Middle frontal gyrus (tissue), 1 donor: Measurements from ENCODE around the gene PPIE.
"Not testable (repeated sequence)": the region's sequence is repeated elsewhere in the genome, so short reads cannot be mapped to it uniquely, and the experiment has no call there.

Experiments
- DNase-seq: peaks from one replicate; pipeline ENCODE4 v3.0.0-alpha.2; 2015; ENCODE audit warnings: low spot score; ENCODE audit errors: extremely low spot score

PPIE gene

DNA sequence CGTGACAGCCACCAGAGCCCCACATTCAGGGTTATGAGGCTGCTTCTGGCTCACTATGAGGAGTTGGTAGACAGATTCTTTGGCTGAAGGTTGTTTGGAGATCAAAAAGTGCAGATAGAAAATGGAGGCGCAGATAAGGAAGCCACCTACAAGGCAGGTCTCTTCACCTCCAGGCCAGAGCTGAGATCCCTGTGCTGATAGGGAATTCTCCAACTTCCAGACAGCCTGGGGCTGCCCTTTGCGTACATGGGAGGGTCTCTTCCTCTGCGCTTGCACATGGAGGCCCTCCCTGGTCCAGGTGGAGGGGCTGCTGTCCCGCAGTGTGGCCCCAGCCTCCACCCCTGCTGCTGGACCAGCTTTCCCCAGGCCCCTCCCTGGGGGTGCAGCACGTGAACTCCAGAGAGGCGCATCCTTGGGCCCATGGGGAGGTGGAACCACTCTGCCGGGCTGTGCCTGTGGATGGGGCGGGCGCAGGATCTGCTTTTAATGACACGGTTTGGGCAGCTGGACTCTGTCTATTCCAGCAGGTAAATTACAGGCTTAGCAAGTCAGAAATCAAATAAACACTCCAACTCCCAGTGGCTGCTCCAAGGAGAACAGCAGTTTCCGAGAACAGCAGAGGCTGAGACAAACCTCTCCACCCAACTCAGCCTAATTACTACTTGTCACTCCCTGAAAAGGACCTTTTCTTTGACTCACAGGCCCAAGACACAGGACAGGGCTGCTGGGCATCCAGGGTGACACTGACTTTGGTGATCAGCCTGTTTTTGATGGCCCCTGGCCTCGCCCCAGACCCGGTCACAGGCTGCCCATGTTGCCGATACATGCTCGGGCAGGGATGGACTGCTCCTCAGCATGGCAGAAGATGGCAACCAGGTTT, 20.1 kb downstream of the PPIE start:
- DNase-seq: no peak

DNA sequence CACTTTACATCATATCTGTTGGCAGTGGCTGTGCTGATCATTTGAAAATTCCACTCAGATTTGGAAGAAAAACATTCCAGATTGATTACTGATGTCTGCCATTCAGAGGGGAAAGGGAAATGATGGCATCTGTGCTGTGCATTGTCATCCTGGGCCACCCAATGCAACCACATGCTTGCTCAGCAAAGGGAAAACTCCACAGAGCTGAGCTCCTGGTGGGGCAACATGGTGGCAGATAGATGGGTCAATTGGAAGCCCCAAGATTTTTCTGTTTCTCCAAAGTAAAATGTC, 20.7 kb downstream of the PPIE start:
- DNase-seq: no peak

DNA sequence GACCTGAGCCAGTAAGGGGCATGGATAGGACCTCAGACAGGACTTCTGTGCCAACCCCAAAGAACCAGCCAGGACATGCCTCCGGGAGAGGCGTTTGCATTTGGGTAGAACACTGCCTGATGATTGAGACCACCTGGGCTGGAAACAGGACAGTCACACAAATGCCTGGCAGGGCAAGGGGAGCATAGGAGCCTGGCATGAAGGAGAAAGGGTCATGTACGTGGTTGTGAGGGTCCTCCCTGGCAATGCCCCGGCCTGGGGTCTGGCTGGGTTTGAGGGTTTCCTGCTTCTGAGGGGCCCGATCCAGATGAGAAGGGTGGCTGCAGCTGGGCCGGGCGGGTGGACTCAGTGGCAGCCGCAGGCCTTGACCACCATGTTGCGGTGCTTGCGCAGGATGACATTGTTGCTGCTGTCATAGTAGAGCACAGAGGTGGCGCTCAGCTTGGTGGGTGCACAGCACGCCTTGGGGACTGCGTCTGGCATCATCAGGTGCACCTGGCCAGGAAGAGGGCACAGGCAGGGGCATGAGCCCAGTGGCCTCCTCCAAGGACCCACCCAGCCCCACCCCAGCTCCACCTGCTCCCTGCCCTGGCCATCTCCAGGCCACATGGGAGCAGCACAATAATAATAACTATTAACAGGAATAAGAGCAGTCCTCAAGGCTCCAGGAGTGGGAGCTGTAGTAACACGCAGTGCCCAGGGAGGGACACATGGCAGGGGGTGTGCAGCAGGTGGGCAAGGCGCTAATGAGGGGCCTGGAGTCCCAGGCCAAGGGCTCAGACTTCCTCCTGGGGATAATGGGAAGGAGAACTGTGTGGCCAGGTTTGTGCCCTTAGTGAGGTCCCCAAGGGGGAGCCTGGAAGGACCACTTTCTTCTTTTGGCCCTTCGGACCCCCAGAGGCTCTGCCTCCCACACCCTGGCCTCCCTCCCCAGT, 21.7 kb downstream of the PPIE start:
- DNase-seq: no peak

DNA sequence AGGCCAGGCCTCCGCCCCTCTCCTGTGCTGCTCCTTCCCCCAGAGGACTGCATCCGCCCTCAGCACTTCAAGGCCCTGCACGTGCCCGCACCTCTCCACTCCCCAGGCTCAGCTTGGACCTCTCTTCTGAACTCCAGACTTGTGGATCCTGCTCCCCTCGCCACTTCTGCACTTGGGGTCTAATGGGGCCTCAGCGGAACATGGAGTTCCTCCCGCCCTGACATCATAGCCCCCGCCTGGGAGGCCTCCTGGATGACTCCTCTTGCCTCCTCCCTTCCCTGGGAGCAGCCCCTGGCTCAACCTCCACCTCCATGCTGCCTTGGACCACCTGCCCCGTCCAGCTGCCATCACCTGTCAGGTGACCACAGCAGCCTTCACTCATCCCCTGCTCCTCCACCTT, 22.3 kb downstream of the PPIE start:
- DNase-seq: no peak

DNA sequence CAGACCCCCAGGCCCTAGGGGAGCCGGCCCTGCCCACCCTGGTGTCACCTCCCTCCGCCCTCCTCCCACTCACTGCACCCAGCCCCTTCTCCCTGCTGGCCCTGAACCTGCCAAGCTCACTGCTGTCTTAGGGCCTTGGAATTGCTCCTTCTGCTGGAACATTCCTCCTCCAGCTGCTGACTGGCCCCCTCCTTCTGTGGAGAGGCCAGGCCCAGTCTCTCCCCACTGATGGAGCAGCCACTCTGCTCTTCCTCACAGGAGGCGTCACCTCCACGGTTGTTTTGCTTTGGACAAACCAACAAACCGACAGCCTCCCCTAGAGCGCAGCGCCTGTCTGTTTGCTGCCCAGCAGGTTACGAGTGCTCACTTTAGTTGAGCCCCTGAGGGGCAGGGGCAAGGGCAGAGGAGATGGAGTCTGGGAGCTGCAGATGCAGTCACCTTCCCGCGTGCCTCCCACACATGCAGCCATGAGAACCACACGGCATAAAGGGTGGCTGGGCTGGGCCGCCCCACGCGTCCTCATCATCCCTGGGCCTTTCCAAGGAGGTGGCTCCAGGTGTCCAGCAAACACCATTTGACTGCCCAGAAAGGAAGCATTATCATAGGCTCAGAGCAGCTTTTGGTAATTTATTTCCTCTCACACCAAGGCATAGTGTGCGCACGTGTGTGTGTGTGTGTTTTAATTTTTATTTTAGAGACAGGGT, 23.0 kb downstream of the PPIE start:
- DNase-seq: no peak

DNA sequence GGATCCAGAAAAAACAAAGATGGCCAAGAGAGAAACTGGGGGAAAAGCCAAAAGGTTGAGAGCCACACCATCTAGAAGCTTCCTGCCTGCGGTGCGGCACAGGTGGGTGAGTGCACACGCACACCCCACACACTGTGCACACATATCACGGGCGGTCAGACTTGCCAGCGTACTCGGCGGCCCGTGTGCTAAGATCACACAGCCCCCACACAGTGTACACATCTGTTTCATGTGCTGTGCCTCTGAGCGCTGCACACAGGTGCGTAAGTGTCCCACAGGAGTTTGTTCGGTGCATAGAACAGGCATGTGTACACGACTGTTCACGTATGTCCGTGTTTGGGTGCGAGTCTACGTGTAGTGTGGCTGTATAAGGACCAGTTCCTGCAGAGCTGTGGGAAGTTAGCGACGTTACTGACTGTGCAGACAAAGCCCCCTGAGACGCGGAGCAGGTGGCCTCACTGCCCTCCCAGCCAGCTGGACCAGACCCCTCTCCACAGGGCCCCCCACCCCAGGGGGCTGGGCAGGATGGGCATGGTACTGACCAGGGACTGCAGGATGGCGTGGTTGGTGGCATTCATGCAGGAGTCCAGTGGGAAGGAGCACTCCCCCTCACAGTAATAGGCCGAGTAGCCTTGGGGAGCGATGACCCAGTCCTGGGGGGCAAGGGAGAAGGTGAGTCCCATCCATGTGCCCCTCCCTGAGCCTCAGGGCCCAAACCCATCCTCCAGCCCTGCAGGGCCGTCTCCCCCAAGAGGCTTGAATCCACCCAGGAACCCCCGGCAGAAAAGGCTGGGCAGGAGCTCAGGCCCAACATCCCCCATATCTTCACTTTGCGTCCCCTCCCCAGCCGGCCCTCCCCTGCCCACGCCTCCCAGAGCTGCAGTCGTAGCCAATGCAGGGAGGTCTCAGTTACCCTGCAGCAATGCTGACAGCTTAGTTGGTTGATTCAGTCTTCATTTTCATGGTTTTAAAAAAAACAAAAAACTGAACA, 24.2 kb downstream of the PPIE start:
- DNase-seq: no peak

DNA sequence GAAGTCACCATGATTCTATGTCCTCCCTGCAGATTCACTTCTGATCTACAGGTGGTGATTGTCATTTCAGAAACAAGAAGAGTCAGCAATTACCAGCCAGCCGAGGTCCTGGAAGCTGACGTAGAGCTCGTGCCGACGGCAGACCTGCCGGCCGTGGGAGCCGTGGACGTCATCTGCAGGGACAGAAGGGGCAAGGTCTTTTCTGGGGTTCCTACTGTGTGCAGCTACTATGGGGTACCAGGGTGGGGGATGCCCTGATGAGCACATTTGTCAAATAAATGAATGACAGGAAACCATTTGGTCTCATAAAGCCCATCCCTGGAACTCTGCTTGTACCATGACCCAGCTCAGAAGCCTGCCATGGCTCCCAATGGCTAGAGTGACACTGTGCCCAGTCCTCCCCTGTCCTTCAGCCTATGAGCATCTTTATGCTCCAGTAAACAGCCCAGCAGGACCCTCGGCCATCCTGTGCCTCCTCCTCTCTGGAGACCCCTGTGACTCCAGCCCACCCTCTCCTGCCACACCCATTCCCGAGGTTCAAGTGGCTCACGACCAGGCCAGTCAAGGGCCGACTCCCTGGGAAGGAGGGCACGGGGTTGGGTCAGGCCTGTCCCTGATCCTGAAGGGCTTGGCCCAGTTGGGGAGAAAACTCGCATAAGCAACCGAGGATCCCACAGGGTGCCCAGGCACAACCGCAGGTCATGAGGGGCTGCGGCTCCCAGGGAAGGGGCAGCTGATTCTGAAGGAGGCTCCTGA, 25.1 kb downstream of the PPIE start:
- DNase-seq: not testable (repeated sequence)

DNA sequence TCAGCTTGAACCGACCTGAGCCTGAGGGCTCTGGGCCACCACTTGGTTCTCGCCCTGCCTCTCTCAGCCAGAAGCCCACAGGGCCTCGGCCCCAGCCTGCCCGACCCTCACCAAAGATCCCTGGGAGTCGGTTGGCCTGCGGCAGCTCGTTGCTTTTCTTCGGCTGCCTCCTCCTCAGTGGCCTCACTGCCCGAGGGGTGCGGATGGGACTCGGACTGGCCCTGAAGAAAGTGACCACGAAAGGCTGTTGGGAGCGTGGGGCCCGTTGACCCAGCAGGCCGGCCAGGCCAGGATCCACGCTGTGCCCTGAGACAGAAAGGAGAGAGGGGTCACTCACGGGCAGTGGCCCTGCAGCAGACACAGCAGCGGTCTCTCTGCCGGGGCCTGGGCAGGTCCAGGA, 25.8 kb downstream of the PPIE start:
- DNase-seq: not testable (repeated sequence)

DNA sequence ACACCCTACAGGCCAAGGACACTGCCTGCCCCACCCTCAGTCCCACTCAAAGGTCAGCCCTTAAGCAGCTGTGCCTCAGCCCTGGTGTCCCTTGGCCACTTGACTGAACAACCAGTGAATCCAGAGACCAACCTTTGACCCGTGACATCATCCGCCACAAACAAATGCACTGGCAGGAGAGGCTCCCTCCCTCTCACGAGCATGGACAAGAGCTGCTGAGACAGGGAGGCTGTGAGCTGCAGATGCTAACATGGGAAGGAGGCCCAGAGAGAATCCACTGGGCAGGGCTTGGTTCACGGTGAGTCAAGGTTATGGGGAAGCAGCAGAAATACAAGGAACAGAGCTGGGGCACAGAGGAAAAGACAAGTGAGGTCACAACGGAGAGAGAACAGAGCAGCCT, 27.8 kb downstream of the PPIE start:
- DNase-seq: not testable (repeated sequence)

DNA sequence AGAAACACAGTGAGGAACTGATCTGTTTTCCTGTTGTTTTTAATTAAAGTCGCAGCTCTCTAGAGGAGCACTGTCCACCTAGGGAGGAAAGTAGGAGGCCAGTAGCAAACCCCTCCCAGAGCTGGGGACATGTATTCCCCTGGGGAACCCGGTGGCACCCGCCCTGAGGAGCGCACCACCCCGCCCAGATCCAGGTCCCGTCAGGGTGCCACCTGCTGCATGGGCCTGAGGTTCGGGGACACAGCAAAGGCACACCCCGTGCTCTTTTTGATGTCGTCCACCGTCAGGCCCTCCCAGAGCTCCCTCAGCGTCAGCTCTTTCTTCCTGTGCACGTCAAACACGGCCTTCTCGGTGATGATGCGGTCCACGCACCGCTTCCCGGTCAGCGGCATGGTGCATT, 30.8 kb downstream of the PPIE start:
- not testable (repeated sequence) for DNase-seq

DNA sequence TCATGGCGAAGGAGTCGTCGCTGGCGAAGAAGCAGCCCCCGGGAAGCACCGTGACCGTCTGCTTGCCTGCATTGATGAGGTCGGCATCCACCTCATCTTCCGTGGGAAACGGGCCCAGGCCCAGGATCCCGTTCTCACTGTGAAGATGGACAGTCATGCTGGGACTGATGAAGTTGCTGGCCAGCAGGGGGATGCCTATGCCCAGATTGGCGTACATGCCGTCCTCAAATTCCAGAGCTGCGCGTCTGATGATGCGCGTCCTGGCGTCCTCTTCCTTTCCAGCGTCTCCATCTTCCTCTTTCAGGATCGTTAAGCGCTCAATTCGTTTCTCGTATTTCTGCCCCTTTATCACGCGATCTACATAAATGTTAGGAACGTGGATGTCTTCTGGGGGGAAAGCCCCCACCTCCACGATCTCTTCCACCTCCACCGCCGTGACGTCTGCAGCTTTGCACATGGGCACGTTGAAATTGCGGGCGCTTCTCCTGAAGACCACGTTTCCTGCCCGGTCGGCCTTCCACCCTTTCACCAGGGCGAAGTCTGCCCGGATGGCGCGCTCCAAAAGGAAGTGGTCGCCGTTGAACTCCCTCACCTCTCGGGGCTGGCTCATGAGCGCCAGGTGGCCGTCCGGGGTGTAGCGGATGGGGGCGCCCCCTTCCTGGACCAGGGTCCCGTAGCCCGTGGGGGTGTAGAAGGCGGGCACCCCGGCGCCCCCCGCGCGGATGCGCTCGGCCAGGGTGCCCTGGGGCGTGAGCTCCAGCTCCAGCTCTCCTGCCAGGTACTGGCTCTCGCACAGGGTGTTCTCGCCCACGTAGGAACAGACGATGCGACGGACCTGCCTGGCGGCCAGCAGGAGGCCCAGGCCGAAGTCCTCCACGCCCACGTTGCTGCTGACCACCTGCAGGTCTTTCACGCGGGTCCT, 31.7 kb downstream of the PPIE start:
- DNase-seq: not testable (repeated sequence)

DNA sequence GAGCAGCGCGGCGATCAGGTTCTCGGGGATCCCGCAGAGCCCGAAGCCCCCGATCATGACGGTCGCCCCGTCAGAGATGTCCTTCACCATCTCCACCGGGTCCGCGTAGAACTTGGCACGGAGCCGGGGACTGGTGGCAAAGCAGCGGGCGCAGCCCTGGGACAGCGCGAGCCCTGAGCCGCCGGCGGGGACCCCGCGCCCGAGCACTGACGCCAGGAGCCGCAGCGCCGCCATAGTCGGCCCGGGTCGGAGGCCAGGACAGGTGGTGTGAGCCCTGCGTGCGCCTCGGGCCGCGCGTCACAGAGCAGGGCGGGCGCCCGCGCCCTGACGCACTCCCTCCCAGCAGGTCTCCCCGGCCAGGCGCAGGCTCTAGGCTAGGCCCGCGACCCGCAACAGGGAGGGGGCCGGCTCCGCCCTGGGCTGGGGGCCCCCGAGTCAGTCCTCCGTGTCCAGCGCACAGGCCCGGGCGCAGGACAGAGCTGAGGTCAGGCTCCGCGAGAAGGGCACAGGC, 32.4 kb downstream of the PPIE start, which contains the start of gene OXCT2:
TSS of gene OXCT2 (minus strand) at position 327 of the 511 bp plus-strand sequence. CDS start at position 234, 93 bp downstream.
- DNase-seq: not testable (repeated sequence)

DNA sequence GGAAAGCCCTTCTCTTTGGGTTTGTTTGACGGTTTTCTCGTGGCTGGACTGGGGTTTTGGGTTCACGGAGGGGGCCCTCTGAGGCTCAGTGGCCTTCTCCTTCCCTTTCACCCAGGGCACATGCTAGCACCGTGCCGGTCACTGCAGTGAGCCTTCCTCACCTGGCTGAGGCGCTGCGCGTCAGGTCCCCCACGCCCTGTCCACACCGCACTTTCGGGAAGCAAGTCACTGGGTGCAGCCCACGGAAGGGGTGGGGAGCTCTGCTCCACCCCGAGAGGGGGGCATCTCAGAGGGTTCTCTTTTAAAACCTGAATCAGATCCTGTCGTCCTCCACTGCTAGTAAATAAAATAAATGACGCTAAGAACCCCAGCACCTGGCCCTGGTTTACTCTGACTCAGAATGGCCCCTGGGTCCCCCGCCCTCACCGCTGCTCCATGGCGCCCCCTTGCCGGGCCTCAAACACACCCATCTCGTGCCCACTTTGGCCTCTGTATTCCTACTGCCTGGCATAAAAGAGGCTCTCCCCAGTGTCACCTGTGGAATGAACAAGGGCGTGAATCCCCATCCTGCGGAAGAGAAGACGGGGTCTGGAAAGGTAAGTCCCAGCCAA, 34.8 kb downstream of the PPIE start:
- DNase-seq: not testable (repeated sequence)

DNA sequence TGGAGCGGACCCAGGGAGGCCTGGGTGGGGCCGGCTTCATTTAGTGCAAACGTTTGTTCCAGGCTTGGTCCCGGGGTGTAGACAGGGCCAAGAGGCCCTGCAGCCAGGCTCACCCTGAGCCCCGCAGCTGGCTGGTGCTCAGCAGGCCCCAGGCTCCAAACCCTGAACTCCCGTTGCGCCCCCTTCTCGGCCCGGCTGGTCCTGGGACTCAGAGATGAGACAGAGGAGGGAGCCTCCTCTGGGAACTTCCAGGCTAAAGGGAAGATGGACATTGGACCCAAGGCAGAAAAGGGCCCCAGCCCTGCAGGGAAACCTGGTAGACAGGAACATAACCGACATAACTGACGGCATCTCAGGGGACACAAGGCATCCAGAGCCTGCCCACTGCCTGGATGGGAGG, 36.5 kb downstream of the PPIE start:
- DNase-seq: not testable (repeated sequence)

DNA sequence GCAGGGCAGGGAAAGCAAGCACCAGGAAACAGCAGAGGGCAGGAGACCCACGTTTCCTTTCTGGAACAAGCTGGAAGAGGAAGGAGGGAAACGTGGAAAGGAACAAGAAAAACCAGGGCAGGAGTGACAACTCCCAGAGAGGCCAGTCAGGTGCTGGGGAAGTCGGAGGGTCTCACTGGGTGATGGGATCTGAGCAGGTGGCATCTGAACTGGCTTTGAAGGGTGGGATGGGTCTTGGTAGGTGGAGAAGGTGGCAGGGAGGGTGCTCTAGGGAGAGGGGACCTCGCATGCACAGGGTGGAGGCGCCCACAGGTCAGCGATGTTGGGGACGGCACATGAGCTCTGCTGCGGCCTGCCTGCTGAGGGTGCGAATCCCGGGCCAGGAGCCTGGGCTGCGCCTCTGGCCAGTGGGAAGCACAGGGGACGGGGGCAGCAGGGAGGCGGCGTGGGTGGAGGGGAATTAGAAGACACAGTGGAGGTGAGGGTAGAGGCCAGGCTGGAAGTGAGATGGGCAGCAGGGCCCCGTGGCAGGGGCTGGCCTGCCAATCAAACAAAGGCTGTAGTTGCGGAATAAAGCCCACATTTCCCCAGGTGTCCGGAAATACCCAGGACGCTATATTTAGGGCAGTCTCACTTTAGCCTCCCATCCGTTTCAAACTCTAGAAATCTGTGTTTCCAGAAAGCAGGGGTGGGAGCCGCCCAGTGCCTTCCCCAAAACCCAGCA, 37.2 kb downstream of the PPIE start:
- not testable (repeated sequence) for DNase-seq

DNA sequence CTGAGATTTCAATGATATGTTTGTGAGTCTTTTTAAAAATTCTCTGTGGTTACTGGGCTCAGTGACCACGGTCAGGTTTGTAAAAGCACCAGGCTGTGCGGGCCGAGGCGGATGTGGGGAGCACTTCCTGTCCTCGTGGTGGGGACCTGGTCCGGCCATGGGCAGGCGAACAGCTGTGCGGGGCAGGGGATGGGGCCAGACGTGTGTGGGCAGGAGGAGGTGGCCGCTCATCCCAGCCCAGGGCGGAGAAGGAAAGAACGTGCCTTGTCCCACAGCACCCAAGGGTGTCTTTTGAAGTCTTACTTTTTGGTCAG, 37.7 kb downstream of the PPIE start:
- no peak for DNase-seq

DNA sequence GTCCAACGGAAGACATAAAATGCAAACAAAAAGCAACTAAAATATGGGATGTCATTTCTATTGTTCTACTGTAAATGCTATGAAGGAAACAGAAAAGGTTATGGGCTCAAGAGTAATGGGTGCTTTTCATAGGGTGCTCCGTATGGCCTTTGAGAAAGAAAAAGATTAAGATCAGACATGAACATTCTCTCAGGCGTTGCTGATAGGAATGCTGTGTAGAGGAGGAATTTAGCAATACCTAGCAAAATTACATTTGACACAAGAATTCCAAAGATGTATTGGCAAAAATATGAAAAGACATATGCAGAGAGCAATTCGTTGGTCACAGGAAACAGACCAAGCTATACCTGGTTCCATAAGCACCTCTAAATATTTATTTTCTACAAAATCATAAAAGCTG, 38.2 kb downstream of the PPIE start:
- DNase-seq: no peak
